Coronary artery (tissue), 2 donors: ENCODE data around the gene SLIT1.

Experiments
- DNase-seq: peaks from one replicate; pipeline ENCODE4 v3.0.0-alpha.2; 2017; ENCODE audit warnings: low spot score
- H3K27ac ChIP-seq, 2 donors: fragments of 200-600 bp; sonication (generic); one replicate each; pipeline ENCODE4 v1.5.1; 2016 to 2019
- H3K4me3 ChIP-seq: fragments of 200-600 bp; sonication (generic); 2 replicates; pipeline ENCODE4 v1.5.1; 2016; ENCODE audit warnings: mild to moderate bottlenecking, moderate library complexity
- CTCF ChIP-seq: fragments of 200-600 bp; sonication (generic); IDR thresholded peaks from one replicate; pipeline ENCODE4 v1.5.1; 2019; ENCODE audit warnings: antibody characterized with exemption

Gene SLIT1

GRCh38 chr10:97107551-97107950 lies 78.2 kb downstream of the SLIT1 start:
- no peak overlapping the region for H3K27ac ChIP-seq
- no peak for DNase-seq
- no peak for TF ChIP-seq CTCF
- H3K4me3 ChIP-seq, result no peak overlapping the region

GRCh38 chr10:97106207-97106606 lies 79.6 kb downstream of the SLIT1 start:
- H3K4me3 ChIP-seq, result no peak overlapping the region
- no peak for DNase-seq
- no peak for TF ChIP-seq CTCF
- H3K27ac ChIP-seq, result no peak overlapping the region

- no peak for DNase-seq
- Histone ChIP-seq H3K27ac (no peak overlapping the region), H3K4me3 (no peak overlapping the region)
- no peak for TF ChIP-seq CTCF
Measured at GRCh38 chr10:97105303-97105702, 80.5 kb downstream of the SLIT1 start.

GRCh38 chr10:97103316-97104080 lies 82.3 kb downstream of the SLIT1 start:
- Histone ChIP-seq H3K27ac (no peak overlapping the region), H3K4me3 (no peak overlapping the region)
- DNase-seq, result no peak
- TF ChIP-seq CTCF, result no peak

- TF ChIP-seq CTCF, result no peak
- Histone ChIP-seq H3K4me3 (no peak overlapping the region), H3K27ac (no peak overlapping the region)
- DNase-seq, result no peak
Measured at GRCh38 chr10:97102441-97102840, 83.3 kb downstream of the SLIT1 start.

- H3K4me3 ChIP-seq, result no peak overlapping the region
- DNase-seq, result no peak
- H3K27ac ChIP-seq, result no peak overlapping the region
- no peak for TF ChIP-seq CTCF
Measured at GRCh38 chr10:97101166-97101940, 84.4 kb downstream of the SLIT1 start.

GRCh38 chr10:97100657-97101056 lies 85.1 kb downstream of the SLIT1 start:
- no peak for DNase-seq
- H3K27ac ChIP-seq, result no peak overlapping the region
- no peak overlapping the region for H3K4me3 ChIP-seq
- no peak for TF ChIP-seq CTCF
